Amygdala (tissue), 56 donors: ENCODE results near the gene SLA2.
"Not testable (repeated sequence)": the region's sequence is repeated elsewhere in the genome, so short reads cannot be mapped to it uniquely, and the experiment has no call there.

ENCODE experiments used
- DNase-seq, 56 donors: peaks; one replicate each; lab custom pipeline; 2025; lab: John Stamatoyannopoulos, UW

Gene SLA2

DNA sequence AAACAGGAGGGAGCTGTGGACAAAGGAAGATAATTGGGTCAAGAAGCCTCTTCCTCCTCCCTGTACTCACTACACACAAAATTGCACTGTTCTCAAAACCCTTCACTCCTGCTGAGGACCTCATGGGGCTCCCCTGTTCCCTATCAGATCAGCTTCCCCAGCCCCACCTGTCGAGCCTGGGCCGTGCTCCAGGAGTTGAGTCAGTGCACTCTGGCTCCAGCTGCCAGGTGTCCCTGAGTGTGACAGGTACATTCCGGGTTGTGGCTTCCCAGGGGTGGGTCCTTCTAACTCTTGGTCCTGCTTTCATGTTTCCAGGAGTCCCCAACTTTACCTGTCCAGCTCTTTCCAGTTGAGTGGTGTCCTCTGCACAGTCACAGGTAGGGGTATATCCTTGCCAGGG, 32.0 kb downstream of the SLA2 start:
- DNase-seq, result no peak

- DNase-seq, result no peak
These were observed 34.4 kb downstream of the SLA2 start for GRCh38 chr20:36611625-36612024.

GRCh38 chr20:36608388-36608728, 37.6 kb downstream of the SLA2 start:
- DNase-seq, result not testable (repeated sequence)

GRCh38 chr20:36607586-36608387, 38.2 kb downstream of the SLA2 start:
- DNase-seq, result no peak

DNA sequence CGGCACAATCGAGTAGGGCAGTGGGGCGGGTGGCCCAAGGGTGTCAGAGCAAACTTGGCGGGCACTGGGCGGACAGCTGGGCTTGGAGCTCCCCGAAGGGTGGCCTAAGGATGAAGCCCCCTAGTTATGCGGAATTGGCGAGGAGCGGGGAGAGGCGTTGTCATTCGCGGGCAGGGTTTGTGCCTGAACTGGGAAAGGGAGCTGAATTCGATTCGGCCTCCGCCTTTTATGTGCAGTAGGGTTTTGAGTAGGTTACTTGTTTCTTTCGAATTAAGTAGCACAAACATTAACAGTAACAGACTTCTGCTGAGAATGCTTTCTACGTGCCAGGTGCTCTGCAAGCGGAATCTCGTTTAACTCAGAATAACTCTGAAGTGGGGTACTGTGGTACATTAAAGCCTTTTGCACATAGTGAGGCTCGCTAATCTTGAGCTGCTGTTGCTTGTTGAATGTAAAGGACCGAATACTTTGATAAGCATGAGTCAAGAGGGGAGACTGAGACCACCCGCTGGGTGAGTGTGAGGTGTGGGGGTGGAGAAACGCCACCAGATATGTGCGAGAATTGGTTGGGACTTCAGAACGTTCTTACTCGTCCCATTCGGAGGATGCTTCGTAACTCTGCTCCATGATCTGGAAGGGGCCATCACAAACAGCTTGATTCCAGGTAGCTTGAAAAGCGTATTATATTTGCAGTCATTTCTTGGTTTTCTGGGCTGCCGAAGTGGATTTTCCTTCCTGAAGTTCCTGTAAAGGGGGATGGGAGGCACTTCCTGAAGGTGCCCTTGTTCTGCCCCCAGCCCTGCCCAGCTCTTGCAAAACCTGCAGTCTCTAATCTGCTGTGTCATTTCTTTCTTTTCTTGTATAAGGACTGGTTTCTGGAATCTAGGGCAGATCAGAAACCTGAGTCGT, 39.6 kb downstream of the SLA2 start:
- no peak for DNase-seq

DNA sequence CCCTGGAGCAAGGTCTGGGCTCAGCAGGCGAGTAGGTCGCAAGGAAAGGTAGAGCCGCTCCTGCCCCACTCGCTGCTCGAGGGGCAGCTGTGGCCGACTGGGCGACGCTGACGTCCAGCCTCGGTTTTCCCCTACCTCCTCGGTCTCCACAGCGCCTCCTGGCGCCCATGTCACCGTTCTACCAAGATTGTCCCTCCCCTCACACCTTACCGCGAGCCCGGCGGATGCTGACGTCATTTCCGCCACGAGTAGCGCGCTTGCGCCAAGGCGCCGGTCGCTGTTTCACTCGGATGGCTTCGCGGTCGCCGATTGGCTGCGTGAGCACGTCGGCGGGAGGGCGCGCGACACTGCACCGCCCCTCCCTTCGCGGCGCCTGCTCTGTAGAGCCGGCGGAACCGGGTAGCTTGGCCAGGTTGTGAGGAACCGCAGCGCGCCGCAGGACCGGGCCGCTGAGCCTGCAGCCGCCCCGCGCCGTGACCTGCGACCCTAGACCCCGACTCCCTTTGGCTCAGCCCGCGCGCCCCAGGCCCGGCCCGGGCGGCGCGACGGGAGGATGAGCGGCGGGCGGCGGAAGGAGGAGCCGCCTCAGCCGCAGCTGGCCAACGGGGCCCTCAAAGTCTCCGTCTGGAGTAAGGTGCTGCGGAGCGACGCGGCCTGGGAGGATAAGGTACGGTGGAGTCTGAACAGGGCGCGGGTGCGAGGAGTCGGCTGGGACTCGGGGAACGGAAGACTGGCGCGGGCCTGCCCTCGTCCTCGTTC, 40.4 kb downstream of the SLA2 start, which contains the start of gene RAB5IF:
Gene RAB5IF (plus strand): TSS at position 381 of the 759 bp plus-strand sequence. CDS start 173 bp downstream, at position 554.
- DNase-seq, result peak; percentile 68 to 100 (median 96)

DNA sequence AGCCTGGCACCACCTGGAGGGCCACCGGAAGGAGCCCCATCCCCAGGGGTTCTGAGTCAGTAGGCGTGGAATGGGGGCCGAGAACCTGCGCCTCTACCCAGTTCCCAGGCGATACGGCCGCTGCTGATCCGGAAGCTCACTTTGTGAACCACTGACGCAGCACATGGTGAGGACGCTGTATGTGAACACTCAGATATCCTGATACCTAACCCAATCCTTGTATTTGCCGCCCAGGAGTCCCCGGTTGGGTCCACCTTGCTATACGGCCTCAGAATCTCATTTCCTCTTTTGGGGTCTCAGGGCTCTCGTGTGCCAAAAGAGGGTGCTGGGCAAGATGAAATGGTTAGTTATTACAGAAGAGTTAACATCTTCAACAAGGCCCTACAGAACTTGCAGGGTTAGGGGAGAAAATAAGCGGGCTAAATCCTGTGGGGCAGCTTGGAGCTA, 41.0 kb downstream of the SLA2 start:
- DNase-seq, result peak in 15 of 56 donors; percentile 4 to 61 (median 34)

DNA sequence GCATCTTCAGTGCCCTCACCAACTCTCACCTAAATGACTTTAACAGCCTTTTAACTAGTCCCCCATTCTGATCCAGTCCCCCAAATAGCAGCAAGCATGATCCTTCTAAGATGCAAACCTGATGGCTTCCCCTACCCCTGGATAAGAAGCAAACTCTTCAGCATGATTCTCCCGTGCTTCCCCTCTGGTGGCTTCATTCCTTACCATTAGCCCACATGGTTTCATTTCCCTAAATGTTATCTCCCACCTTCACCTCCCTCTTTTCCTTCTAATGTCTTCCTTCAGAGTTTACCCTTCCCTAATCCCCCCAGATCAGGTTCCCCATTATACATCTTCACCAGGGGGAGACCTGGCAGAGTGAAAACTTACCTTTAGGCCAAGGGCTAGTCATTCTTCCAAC, 44.5 kb downstream of the SLA2 start:
- DNase-seq, result no peak

DNA sequence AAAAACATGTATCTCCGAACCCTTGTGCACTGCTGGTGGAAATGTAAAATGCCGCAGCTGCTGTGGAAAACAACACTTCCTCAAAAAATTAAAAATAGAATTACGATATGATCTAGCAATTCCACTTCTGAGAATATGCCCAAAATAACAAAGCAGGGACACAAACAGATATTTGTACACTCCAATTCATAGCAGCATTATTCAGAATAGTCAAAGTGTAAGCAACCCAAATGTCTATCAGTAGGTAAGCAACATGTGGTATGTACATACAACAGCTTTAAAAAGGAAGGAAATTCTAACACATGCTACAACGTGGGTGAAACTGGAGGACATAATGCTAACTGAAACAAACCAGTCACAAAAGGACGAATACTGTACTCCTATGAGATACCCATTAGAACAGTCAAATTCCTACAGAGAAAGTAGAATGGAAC, 46.1 kb downstream of the SLA2 start:
- no peak for DNase-seq

GRCh38 chr20:36593347-36593929, 52.6 kb downstream of the SLA2 start:
- DNase-seq, result no peak

- peak in 12 of 56 donors; percentile 4 to 31 (median 18) for DNase-seq
These were observed 53.9 kb downstream of the SLA2 start for GRCh38 chr20:36591854-36592641.

- no peak for DNase-seq
These were observed 54.7 kb downstream of the SLA2 start for GRCh38 chr20:36591281-36591680.

DNA sequence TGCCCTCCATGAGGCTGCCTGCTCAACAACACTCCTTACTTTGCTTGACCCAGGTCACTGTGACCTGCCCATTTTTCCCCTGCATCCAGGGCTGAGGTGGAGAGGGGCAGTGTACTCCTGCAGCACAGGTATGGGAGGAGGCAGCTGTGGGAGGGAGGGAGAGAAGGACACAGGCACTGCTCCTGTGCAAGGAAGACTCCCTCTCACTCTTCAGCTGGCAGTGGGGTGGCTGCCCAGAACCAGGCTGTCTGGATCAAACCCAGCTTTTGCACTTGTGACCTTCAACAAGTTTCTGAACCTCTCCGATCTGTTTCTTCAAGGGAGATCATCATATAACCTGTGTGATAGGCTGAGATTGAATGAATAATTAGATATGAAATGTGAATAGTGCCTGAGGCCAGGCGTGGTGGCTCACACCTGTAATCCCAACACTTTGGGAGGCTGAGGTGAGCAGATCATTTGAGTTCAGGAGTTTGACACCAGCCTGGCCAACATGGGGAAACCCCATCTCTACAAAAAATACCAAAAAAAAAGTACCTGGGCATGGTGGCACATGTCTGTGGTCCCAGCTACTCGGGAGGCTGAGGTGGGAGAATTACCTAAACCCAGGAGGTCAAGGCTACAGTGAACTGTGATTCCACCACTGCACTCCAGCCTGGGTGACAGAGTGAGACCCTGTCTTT, 58.5 kb downstream of the SLA2 start:
- no peak for DNase-seq

DNA sequence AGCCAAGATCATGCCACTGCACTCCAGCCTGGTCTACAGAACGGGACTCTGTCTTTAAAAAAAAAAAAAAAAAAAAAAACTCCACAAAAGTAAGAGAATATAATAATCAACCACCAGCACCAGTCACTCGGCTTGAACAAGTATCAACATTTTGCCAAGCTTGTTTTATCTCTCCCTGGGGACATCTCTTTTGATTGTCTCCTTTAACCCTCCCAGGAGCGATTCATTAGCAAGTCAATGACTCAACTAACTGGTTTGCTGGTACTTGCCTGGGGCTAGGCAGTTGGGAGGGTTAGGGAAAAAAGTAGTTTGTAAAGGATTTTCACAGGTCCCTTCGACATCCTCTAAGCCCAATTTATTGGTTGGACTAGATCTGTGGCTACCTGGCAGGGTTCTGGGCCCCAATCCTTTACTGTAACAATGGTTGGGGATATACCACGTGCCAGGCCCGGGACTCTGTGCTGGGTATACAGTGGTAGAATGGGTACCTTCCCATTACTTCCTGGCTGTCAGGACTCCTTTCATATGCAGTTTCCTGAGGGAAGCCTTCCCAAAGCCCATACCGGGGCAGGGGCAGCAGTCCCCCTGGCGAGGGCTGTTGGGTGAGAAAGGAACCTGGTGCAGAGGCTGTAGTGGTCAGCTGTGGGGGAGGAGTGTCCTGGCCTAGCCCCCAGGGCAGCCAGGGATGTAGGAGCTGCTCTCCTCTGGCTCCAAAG, 60.4 kb downstream of the SLA2 start:
- DNase-seq, result no peak

DNA sequence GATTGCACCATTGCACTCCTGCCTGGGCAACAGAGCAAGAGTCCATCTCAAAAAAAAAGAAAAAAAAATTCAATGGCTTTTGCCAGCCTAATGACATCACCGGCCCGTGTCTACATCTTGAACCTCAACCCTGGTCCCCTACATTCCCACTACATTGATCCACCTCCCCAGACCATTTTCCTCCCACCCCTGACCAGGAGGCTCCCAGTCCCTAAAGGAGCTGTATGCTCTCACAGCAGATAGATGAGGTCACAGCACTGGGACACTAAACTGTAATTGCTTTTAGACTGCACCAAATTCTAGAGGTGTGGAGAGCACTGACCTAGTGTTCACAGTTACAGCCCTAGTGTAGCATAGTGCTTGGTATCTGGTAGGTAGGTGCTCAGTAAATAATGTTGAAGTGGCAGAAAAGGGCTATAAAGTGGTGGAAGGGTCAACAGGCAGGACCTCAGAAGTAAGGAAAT, 61.9 kb downstream of the SLA2 start:
- no peak for DNase-seq

DNA sequence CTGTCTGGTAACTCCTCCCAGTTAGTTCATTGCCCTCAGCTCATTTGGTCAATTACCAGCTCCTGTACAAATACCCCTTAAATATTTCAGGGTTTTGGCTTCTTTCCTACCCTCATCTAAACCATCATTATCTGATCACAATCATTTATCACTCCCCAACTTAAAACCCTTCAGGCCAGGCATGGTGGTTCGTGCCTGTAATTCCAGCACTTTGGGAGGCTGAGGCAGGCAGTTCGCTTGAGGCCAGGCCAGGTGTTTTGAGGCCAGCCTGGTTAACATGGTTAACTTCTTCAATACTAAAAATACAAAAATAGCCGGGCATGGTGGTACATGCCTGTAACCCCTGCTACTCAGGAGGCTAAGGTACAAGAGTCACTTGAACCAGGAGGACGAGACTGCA, 63.2 kb downstream of the SLA2 start:
- DNase-seq, result no peak

- no peak for DNase-seq
These were observed 63.7 kb downstream of the SLA2 start for GRCh38 chr20:36582322-36582721.

DNA sequence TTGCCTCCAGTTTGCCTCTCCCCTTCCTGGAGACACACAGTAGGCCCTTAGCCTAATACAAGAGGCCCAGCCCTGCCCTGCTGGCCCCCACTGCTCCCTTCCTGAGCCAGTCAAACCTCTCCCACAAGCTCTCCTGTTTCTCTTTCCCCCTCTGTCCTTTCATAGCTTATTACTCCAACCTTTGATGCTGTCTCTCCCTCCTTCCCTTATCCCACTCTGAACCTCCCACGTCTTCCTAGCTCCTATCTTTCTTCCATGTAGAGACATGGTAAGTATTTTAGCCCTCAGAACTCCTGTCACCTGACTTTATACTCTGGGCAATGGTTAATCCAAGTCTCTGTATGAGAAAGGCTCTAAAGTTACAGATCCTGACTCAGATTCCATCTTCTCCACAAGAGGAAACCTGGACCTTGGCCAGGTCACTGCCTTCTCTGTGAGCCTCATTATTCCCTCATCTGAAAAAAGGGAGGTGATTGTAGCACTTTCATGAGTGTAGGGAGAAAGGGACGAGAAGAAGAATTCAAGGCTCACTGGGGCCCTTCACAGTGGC, 65.9 kb downstream of the SLA2 start:
- DNase-seq, result no peak
